ENCODE measurements around the gene CFAP119. TPM values are rescaled to one million over a fixed set of nuclear protein-coding genes. Genes with fewer than 3 reads are reported as not detected.

Gene CFAP119
- total and polyA plus RNA-seq, 7 donors: 0.82 to 11.9 (median 2.5) TPM; not detected in 1

GRCh38 chr16:30771726-30772125, 9.9 kb upstream of the CFAP119 start:
- TF ChIP-seq EP300 (IDR thresholded peaks at IDR 0.05) (no peak), POLR2AphosphoS5 (IDR thresholded peaks at IDR 0.05) (no peak), POLR2A (IDR thresholded peaks at IDR 0.05) (no peak), CTCF (IDR thresholded peaks at IDR 0.05) (no peak)
- DNase-seq: no peak
- intact Hi-C loops (cut with DNase I): no loop called here
- peaks cover 0 to 24% (median 19%) of the 10 kb centered on the region in 4 donors for H3K4me1 ChIP-seq
- no peak overlapping the region for H3K27ac ChIP-seq
- no peaks in the 10 kb centered on the region for H3K27me3 ChIP-seq
- no peaks in the 10 kb centered on the region for H3K9me3 ChIP-seq
- H3K4me3 ChIP-seq: no peak overlapping the region
- H3K36me3 ChIP-seq: peaks cover 49 to 78% (median 68%) of the 10 kb centered on the region in 4 donors
- WGBS, 2 donors: 90 to 92% methylated on average over 14 of the region's 14 CpGs

- Histone ChIP-seq H3K4me3 (no peak overlapping the region), H3K27me3 (no peaks in the 10 kb centered on the region), H3K27ac (no peak overlapping the region), H3K9me3 (no peaks in the 10 kb centered on the region), H3K36me3 (peaks cover 70 to 100% (median 90%) of the 10 kb centered on the region in 4 donors), H3K4me1 (peaks cover 0 to 5% (median 3%) of the 10 kb centered on the region in 4 donors)
- WGBS, 2 donors: 93 to 95% methylated on average over 17 of the region's 17 CpGs
- DNase-seq: no peak
- TF ChIP-seq POLR2AphosphoS5 (IDR thresholded peaks at IDR 0.05) (no peak), EP300 (IDR thresholded peaks at IDR 0.05) (no peak), POLR2A (IDR thresholded peaks at IDR 0.05) (no peak), CTCF (IDR thresholded peaks at IDR 0.05) (no peak)
- intact Hi-C loops (cut with DNase I): no loop called here
These were observed 7.7 kb upstream of the CFAP119 start for GRCh38 chr16:30769379-30770089.

- no peak overlapping the region for H3K27ac ChIP-seq
- DNase-seq: no peak
- peaks cover 0 to 8% (median 5%) of the 10 kb centered on the region in 4 donors for H3K4me1 ChIP-seq
- intact Hi-C loops (cut with DNase I): no loop called here
- 96 to 97% methylated on average over 23 of the region's 23 CpGs for WGBS, 2 donors
- H3K36me3 ChIP-seq: peaks cover 79 to 100% (median 91%) of the 10 kb centered on the region in 4 donors
- H3K4me3 ChIP-seq: no peak overlapping the region
- no peaks in the 10 kb centered on the region for H3K27me3 ChIP-seq
- no peak for TF ChIP-seq EP300 (IDR thresholded peaks at IDR 0.05)
- no peak for TF ChIP-seq POLR2AphosphoS5 (IDR thresholded peaks at IDR 0.05)
- TF ChIP-seq POLR2A (IDR thresholded peaks at IDR 0.05): no peak
- TF ChIP-seq CTCF (IDR thresholded peaks at IDR 0.05): no peak
- H3K9me3 ChIP-seq: no peaks in the 10 kb centered on the region
These were observed 6.8 kb upstream of the CFAP119 start for GRCh38 chr16:30768583-30769181.

GRCh38 chr16:30767767-30768465, 6.1 kb upstream of the CFAP119 start:
- DNase-seq: no peak
- Histone ChIP-seq H3K27me3 (no peaks in the 10 kb centered on the region), H3K9me3 (no peaks in the 10 kb centered on the region), H3K4me1 (peaks cover 0 to 16% (median 13%) of the 10 kb centered on the region in 4 donors), H3K4me3 (no peak overlapping the region), H3K27ac (no peak overlapping the region), H3K36me3 (peaks cover 79 to 98% (median 84%) of the 10 kb centered on the region in 4 donors)
- intact Hi-C loops (cut with DNase I): no loop called here
- WGBS, 2 donors: 92 to 93% methylated on average over 18 of the region's 18 CpGs
- TF ChIP-seq POLR2A (IDR thresholded peaks at IDR 0.05) (no peak), EP300 (IDR thresholded peaks at IDR 0.05) (no peak), POLR2AphosphoS5 (IDR thresholded peaks at IDR 0.05) (no peak), CTCF (IDR thresholded peaks at IDR 0.05) (no peak)

Data from sigmoid colon (tissue), 7 donors.